GM19324 (cell line): ENCODE data around the gene KCNK7.
A peak's percentile ranks its signal among the peaks of the same experiment; 100 is the strongest.
"Not testable (repeated sequence)": the region's sequence is repeated elsewhere in the genome, so short reads cannot be mapped to it uniquely, and the experiment has no call there.

Experiments
- ATAC-seq: cut with Tn5 transposase; IDR thresholded peaks from one replicate; pipeline ENCODE4 v1.9.1; 2021; ENCODE audit warnings: mild to moderate bottlenecking, moderate library complexity; ENCODE audit not compliant: unreplicated experiment, low FRiP score

The KCNK7 gene, protein sequence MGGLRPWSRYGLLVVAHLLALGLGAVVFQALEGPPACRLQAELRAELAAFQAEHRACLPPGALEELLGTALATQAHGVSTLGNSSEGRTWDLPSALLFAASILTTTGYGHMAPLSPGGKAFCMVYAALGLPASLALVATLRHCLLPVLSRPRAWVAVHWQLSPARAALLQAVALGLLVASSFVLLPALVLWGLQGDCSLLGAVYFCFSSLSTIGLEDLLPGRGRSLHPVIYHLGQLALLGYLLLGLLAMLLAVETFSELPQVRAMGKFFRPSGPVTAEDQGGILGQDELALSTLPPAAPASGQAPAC

GRCh38 chr11:65595543-65596281, at the start of gene KCNK7:
Gene KCNK7, minus strand, starts transcription at chr11:65595800. Its CDS starts 28 bp downstream, at chr11:65595772.
- ATAC-seq: no peak

DNA sequence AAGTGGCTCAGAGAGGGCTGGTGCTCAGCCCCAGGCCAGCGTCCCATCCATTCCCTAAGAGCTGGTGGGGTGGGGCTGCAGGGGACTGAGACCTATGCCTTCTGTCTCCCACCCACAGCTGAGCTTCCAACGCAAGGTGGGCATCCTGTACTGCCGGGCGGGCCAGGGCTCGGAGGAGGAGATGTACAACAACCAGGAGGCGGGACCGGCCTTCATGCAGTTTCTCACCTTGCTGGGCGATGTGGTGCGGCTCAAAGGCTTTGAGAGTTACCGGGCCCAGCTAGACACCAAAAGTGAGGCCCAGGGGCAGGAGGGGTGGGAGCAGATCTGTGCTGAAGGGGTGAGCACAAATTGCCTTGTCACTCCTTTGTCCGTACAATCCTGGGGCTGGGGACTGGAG, 49.2 kb upstream of the KCNK7 start:
- ATAC-seq: no peak

GRCh38 chr11:65643971-65644370, 48.4 kb upstream of the KCNK7 start:
- no peak for ATAC-seq

GRCh38 chr11:65642014-65642671, 46.5 kb upstream of the KCNK7 start:
- ATAC-seq: no peak

- no peak for ATAC-seq
Measured at GRCh38 chr11:65641297-65642013, 45.9 kb upstream of the KCNK7 start.

DNA sequence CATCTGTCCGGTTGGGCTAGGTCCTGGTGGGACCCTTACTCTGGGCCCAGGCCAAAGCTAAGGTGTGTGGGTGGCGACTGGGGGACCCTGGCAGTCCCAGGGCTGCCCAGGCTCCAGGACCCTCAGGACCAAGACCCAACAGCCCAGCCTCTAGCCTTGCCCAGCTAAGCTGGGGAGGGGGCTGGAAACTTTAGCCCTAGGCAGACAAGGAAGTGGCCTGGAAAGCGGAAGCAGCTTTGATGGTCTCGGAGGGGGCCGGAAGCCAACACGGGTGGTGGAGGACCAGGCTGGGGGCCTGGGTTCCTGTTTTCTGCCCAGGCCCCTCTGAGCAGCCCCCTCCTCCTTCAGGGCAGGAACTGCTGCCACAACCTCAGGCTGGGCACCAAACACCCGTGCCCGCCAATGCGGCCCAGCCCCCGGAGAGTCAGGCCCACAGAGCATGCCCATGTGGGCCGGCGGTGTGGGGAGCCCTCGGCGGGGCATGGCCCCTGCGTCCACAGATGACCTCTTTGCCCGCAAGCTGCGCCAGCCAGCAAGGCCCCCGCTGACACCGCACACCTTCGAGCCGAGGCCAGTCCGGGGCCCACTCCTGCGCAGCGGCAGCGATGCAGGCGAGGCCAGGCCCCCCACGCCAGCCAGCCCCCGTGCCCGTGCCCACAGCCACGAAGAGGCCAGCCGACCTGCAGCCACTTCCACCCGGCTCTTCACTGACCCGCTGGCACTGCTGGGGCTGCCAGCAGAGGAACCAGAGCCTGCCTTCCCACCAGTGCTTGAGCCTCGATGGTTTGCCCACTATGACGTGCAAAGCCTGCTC, 45.1 kb upstream of the KCNK7 start:
- ATAC-seq: no peak

GRCh38 chr11:65639623-65640482, 44.3 kb upstream of the KCNK7 start:
- ATAC-seq: peak; percentile 34

DNA sequence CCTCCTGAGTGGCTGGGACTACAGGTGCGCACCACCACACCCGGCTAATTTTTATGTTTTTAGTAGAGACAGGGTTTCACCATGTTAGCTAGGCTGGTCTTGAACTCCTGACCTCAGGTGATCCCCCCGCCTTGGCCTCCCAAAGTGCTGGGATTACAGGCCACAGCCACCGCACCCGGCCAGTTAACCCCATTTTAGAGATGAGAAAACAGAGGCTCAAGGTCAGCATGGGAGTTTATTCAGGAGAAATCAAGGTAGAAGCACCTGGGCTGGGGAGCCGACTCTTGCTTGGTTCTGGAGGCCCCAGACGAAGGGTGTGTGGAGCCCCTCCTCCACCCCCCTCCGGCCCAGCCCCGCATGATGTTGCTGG, 43.6 kb upstream of the KCNK7 start:
- not testable (repeated sequence) for ATAC-seq

DNA sequence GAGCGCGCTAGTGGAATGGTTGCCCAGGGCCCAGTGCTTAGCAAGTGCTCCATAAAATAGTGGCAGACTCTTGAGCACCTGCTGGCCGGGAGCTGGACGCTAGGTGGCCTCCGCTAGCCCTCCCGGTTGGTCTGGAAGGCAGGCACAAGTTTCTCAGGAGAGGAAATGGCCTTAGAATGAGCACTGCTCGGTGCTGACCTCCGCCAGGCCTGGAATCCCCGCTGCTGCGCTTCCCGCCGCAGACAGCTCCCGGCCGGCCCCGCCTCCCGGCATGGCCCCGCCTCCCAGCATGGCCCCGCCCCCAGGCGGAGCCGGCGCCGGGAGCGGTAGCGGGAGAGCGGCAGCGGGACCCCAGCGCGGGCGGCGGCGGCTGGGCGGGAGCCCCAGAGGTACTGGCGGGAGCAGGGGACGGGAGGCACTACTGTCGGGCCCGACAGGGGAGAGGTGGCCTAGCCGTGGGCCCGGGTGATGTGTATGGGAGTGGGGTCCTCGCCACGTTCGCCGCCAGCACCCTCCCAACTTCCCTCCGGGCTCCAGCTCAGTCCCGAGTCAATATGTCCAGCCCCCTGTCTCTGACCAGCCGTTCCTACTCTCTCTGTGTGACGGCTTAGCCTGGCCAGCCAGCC, 42.3 kb upstream of the KCNK7 start, which contains the start of gene SIPA1:
TSS of gene SIPA1 (plus strand) at position 308 of the 626 bp plus-strand sequence. CDS start 2,821 bp downstream, outside the sequence.
- ATAC-seq: peak; percentile 35

DNA sequence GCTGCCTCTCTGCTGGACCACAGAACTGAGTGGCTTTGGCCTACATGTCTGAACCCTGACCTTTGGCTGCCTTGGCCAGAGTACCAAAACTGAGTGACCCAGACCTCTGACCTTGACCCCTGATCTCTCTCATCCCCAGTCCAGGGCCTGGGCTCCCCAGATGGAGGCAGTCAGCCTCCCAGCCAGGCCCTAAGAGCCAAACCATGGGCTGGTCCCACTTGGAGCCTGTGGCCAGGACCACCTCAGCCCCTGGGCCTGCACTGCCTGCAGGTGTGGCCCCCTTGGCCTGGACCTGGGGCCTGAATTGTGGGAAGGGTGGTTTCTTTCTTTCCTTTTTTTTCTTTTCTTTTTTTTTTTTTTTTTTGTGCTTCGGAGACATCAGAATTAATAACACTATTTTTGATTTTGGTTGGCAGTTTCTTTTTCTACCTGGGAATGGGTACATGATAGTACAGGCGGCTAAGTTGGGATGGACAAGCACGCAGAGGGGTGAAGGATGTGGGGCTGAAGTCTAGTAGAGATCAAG, 41.5 kb upstream of the KCNK7 start:
- ATAC-seq: no peak

DNA sequence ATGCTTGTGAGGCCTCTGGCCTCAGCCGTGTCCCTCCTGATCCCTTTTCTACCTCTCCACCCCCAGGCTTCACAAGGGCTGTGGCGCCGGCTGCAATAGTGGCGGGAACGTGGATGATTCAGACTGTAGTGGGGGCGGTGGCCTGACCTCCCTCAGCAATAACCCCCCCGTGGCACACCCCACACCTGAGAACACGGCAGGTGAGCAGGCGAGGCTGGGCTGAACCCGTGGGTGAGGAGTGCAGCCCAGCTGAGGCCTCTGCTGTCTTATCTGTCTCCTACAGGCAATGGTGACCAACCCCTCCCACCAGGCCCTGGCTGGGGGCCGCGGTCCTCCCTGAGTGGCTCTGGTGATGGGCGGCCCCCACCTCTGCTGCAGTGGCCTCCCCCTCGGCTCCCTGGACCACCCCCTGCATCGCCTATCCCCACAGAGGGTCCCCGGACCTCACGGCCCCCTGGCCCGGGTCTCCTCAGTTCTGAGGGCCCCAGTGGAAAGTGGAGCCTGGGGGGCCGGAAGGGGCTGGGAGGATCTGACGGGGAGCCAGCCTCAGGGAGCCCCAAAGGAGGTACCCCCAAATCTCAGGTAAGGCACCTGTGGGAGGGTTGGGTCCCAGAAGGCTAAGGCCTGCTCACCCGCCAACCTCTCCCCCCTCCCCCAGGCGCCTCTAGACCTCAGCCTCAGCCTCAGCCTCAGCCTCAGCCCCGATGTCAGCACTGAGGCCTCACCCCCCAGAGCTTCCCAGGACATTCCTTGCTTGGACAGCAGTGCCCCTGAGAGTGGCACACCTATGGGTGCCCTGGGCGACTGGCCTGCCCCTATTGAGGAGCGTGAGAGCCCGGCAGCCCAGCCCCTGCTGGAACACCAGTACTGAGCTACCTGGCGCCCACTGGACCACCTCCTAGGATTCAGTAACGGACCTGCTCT, 40.8 kb upstream of the KCNK7 start:
- no peak for ATAC-seq

DNA sequence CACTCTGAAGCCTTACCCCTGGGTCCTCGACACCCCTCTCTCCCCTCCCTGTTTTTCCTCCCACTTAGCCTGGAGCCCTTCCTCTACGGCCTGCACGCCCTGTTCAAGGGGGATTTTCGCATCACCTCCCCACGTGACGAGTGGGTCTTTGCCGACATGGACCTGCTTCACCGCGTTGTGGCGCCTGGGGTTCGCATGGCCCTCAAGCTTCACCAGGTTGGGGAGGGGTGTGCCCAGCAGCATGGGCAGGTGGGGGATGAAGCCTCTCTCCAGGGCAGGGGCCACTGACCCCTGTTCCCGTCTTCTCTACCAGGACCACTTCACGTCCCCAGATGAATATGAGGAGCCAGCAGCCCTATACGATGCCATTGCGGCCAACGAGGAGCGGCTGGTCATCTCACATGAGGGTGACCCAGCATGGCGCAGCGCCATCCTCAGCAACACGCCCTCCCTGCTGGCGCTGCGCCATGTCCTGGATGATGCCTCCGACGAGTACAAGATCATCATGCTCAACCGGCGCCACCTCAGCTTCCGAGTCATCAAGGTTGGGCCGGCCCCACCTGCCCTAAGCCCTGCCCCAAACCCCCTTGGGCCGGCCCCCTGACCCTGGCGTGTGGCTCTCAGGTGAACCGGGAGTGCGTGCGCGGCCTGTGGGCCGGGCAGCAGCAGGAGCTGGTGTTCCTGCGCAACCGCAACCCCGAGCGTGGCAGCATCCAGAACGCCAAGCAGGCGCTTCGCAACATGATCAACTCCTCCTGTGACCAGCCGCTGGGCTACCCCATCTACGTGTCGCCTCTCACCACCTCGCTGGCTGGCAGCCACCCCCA, 39.5 kb upstream of the KCNK7 start:
- no peak for ATAC-seq

GRCh38 chr11:65634440-65634839, 38.8 kb upstream of the KCNK7 start:
- ATAC-seq: no peak

GRCh38 chr11:65634109-65634436, 38.5 kb upstream of the KCNK7 start:
- ATAC-seq: no peak

- no peak for ATAC-seq
Measured at GRCh38 chr11:65633390-65634108, 37.9 kb upstream of the KCNK7 start.

GRCh38 chr11:65630215-65630614, 34.6 kb upstream of the KCNK7 start:
- no peak for ATAC-seq
